DND-41 (cell line): ENCODE results near the gene UVSSA.

Source experiments
- EZH2 ChIP-seq: IDR thresholded peaks from 3 replicates; pipeline ENCODE4 v1.6.1; 2012; ENCODE audit warnings: borderline replicate concordance, low read depth, mild to moderate bottlenecking, moderate library complexity, low read length, inconsistent platforms; ENCODE audit not compliant: severe bottlenecking
- TF ChIP-seq, protein P1 (sequence below): IDR thresholded peaks from 2 replicates; pipeline ENCODE4 v1.5.1; 2012; ENCODE audit warnings: borderline replicate concordance, low read length, moderate library complexity, mild to moderate bottlenecking; ENCODE audit not compliant: poor library complexity, severe bottlenecking; ENCODE audit errors: extremely low read depth

DNA sequence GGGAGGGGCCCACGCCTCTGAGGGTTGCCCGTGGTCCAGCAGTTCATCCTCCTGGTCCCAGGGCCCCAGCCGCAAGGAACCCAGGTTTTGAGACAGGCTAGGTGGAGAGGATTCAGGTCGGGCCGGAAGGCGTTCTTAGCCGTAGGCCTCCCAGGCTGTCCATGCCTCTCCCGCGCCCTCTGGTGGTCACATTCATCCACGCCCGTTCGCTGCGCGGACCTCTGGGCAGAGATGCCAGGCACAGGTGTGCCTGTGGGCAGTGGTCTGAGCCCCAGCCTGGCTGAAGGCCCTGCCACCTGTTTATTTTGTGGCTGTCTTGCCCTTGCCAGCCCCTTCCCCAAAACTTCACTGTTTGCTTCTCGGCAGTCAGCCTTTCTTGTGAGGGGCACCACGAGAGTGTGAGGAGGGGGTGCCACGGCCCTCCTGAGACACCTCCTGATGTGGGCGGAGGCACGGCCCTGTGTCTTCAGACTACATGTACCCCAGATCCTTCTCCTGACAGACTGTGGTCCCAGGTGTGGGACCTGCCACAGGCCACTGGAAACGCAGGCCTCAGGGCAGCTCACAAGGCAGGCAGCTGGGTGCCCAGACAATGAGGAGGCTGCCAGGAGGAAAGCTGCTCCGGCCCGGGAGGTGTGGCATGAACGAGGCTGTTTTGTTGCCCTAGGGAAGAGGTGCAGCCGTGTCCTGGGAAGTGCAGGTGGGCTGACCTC lies 5.0 kb downstream of the UVSSA start:
- TF ChIP-seq, protein P1, sequence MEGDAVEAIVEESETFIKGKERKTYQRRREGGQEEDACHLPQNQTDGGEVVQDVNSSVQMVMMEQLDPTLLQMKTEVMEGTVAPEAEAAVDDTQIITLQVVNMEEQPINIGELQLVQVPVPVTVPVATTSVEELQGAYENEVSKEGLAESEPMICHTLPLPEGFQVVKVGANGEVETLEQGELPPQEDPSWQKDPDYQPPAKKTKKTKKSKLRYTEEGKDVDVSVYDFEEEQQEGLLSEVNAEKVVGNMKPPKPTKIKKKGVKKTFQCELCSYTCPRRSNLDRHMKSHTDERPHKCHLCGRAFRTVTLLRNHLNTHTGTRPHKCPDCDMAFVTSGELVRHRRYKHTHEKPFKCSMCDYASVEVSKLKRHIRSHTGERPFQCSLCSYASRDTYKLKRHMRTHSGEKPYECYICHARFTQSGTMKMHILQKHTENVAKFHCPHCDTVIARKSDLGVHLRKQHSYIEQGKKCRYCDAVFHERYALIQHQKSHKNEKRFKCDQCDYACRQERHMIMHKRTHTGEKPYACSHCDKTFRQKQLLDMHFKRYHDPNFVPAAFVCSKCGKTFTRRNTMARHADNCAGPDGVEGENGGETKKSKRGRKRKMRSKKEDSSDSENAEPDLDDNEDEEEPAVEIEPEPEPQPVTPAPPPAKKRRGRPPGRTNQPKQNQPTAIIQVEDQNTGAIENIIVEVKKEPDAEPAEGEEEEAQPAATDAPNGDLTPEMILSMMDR: peak; percentile 91
- TF ChIP-seq EZH2: no peak
